Spleen (tissue), 11 donors: ENCODE results near the gene SYTL4. TPM values are rescaled to one million over a fixed set of nuclear protein-coding genes. Genes with fewer than 3 reads are reported as not detected.

Experiments used
- DNase-seq: peaks from one replicate; pipeline ENCODE4 v3.0.0-alpha.2; 2020
- H3K27ac ChIP-seq, 8 donors: fragments of 200-600 bp; sonication (generic) in 7 of 8; 1 replicate in 4 of 8; 2 replicates in 4 of 8; pipeline versions ENCODE4 v1.5.0 to v1.8.0; 2016 to 2021; ENCODE audit warnings: inconsistent platforms in 4 of 8, mild to moderate bottlenecking in 4 of 8, moderate library complexity in 1 of 8
- H3K27me3 ChIP-seq, 7 donors: fragments of 200-600 bp; sonication (generic) in 6 of 7; replicated peaks in 1 of 7; 1 replicate in 4 of 7; 2 replicates in 3 of 7; pipeline versions ENCODE4 v1.5.0 to v1.8.0; 2016 to 2021; ENCODE audit warnings: inconsistent platforms in 3 of 7, mild to moderate bottlenecking in 1 of 7
- H3K36me3 ChIP-seq, 6 donors: fragments of 200-600 bp; sonication (generic) in 5 of 6; 1 replicate in 4 of 6; 2 replicates in 2 of 6; pipeline versions ENCODE4 v1.5.0 to v1.8.0; 2016 to 2021; ENCODE audit warnings: inconsistent platforms in 2 of 6
- H3K4me1 ChIP-seq, 6 donors: fragments of 200-600 bp; sonication (generic) in 5 of 6; 1 replicate in 3 of 6; 2 replicates in 3 of 6; pipeline versions ENCODE4 v1.5.0 to v1.8.0; 2016 to 2021; ENCODE audit warnings: inconsistent platforms in 3 of 6
- H3K4me3 ChIP-seq, 8 donors: fragments of 200-600 bp; sonication (generic) in 7 of 8; 1 replicate in 4 of 8; 2 replicates in 4 of 8; pipeline versions ENCODE4 v1.5.0 to v1.8.0; 2016 to 2021; ENCODE audit warnings: inconsistent platforms in 4 of 8, mild to moderate bottlenecking in 4 of 8, moderate library complexity in 2 of 8
- H3K9me3 ChIP-seq, 8 donors: fragments of 200-600 bp; sonication (generic) in 7 of 8; 1 replicate in 4 of 8; 2 replicates in 4 of 8; pipeline versions ENCODE4 v1.5.0 to v1.8.0; 2016 to 2021; ENCODE audit warnings: inconsistent platforms in 4 of 8
- CTCF ChIP-seq, 11 experiments: fragments of 200-600 bp in 7 of 11; fragments of 450-650 bp in 4 of 11; sonication (generic) in 4 of 11; IDR thresholded peaks in 8 of 11; conservative IDR thresholded peaks in 3 of 11; 1 replicate in 7 of 11; 2 replicates in 4 of 11; pipeline versions ENCODE4 v1.4.0 to v1.8.0; 2016 to 2021; ENCODE audit warnings: antibody characterized with exemption in 11 of 11, inconsistent platforms in 4 of 11, mild to moderate bottlenecking in 1 of 11
- POLR2A ChIP-seq, 3 donors: fragments of 450-650 bp; IDR thresholded peaks; one replicate each; pipeline ENCODE4 v1.5.1; 2017; ENCODE audit warnings: antibody characterized with exemption in 3 of 3, mild to moderate bottlenecking in 1 of 3
- POLR2AphosphoS5 ChIP-seq, 3 donors: sonication (generic); formaldehyde crosslinking; IDR thresholded peaks; one replicate each; pipeline ENCODE4 v1.5.1; 2017; ENCODE audit warnings: antibody characterized with exemption in 3 of 3
- WGBS, 5 donors: extraction: QIAGEN DNeasy Blood & Tissue Kit in 3 of 5; methylation state at CpG; one replicate each; pipeline versions ENCODE4 v1.1.5 to v1.1.7; 2013 to 2018; 5-methylcytosine and 5-hydroxymethylcytosine counted together
- intact Hi-C: fragments of 100-400 bp; cut with DNase I; formaldehyde crosslinking; loops from one replicate; pipeline ENCODE4 v1.15.0; 2023; ENCODE audit warnings: low total_unique reads
- polyA plus RNA-seq, 3 donors: library from polyadenylated mRNA; stranded (reverse); fragments of 200-250 nt; gene quantifications; one replicate each; pipeline ENCODE4 v1.2.1, GENCODE V29; 2013
- total RNA-seq, 7 donors: library from RNA; depleted of rRNA in 3 of 7; stranded (reverse); fragments of >200 nt in 3 of 7; fragmentation: NEBNext Ultra II Directional in 4 of 7; extraction: Animal tissue kit (Norgen Biotek cat#: 25700) in 4 of 7; gene quantifications; one replicate each; pipeline versions ENCODE4 v1.1.0 to v1.2.1, GENCODE V29; 2016 to 2021
- donor health status: healthy with polysubstance abuse.
- donor health status: DM: no; HTN: no; CAD: no; lungs with moderate emphysema.
- donor health status: DM: no; HTN: no; CAD: no.
- donor health status: Bipolar disorder and iron deficiency.
- donor health status: healthy.
- donor health status: DM: no; HTN: no; CAD: no.
- donor health status: DM: yes; HTN: yes; CAD: no.

SYTL4 gene
- total and polyA plus RNA-seq, 10 donors: 1.2 to 16.8 (median 6.7) TPM

- H3K27ac ChIP-seq: no peak overlapping the region
- H3K27me3 ChIP-seq: peaks cover 0 to 13% (median 0%) of the 10 kb centered on the region in 7 donors
- no peaks in the 10 kb centered on the region for H3K4me1 ChIP-seq
- DNase-seq: no peak
- TF ChIP-seq POLR2A (IDR thresholded peaks at IDR 0.05): no peak
- TF ChIP-seq CTCF (IDR thresholded peaks at IDR 0.05 in 8 of 11, conservative IDR thresholded peaks at IDR 0.05 in 3 of 11): no peak
- no peak for TF ChIP-seq POLR2AphosphoS5 (IDR thresholded peaks at IDR 0.05)
- peaks cover 0 to 7% (median 0%) of the 10 kb centered on the region in 6 donors for H3K36me3 ChIP-seq
- no peaks in the 10 kb centered on the region for H3K9me3 ChIP-seq
- intact Hi-C loops: no loop called here
- 78 to 100% (median 81%) methylated on average over 1 of the region's 1 CpG for WGBS, 5 donors
- no peak overlapping the region for H3K4me3 ChIP-seq
These were observed 31.1 kb downstream of the SYTL4 start for GRCh38 chrX:100700809-100701208.

- intact Hi-C loops: no loop called here
- H3K4me3 ChIP-seq: no peak overlapping the region
- DNase-seq: no peak
- TF ChIP-seq POLR2AphosphoS5 (IDR thresholded peaks at IDR 0.05): no peak
- no peak for TF ChIP-seq POLR2A (IDR thresholded peaks at IDR 0.05)
- TF ChIP-seq CTCF (IDR thresholded peaks at IDR 0.05 in 8 of 11, conservative IDR thresholded peaks at IDR 0.05 in 3 of 11): no peak
- no peaks in the 10 kb centered on the region for H3K9me3 ChIP-seq
- peaks cover 0 to 13% (median 0%) of the 10 kb centered on the region in 7 donors for H3K27me3 ChIP-seq
- no peaks in the 10 kb centered on the region for H3K4me1 ChIP-seq
- H3K36me3 ChIP-seq: peaks cover 0 to 7% (median 0%) of the 10 kb centered on the region in 6 donors
- no peak overlapping the region for H3K27ac ChIP-seq
These were observed 33.4 kb downstream of the SYTL4 start for GRCh38 chrX:100698551-100698950.

GRCh38 chrX:100696699-100697351 lies 35.1 kb downstream of the SYTL4 start:
- Histone ChIP-seq H3K27ac (no peak overlapping the region), H3K4me3 (no peak overlapping the region), H3K4me1 (no peaks in the 10 kb centered on the region), H3K27me3 (peaks cover 0 to 20% (median 0%) of the 10 kb centered on the region in 7 donors), H3K36me3 (peaks cover 0 to 7% (median 0%) of the 10 kb centered on the region in 6 donors), H3K9me3 (no peaks in the 10 kb centered on the region)
- intact Hi-C loops: no loop called here
- no peak for TF ChIP-seq POLR2A (IDR thresholded peaks at IDR 0.05)
- no peak for TF ChIP-seq POLR2AphosphoS5 (IDR thresholded peaks at IDR 0.05)
- TF ChIP-seq CTCF (IDR thresholded peaks at IDR 0.05 in 8 of 11, conservative IDR thresholded peaks at IDR 0.05 in 3 of 11): no peak
- WGBS, 5 donors: 49 to 61% (median 52%) methylated on average over 3 of the region's 3 CpGs
- DNase-seq: no peak

- Histone ChIP-seq H3K4me1 (no peaks in the 10 kb centered on the region), H3K4me3 (no peak overlapping the region), H3K9me3 (no peaks in the 10 kb centered on the region), H3K27me3 (peaks cover 0 to 17% (median 0%) of the 10 kb centered on the region in 7 donors), H3K27ac (no peak overlapping the region), H3K36me3 (peaks cover 0 to 2% (median 0%) of the 10 kb centered on the region in 6 donors)
- intact Hi-C loops: no loop called here
- DNase-seq: no peak
- WGBS, 5 donors: 68 to 95% (median 84%) methylated on average over 4 of the region's 4 CpGs
- no peak for TF ChIP-seq POLR2A (IDR thresholded peaks at IDR 0.05)
- no peak for TF ChIP-seq POLR2AphosphoS5 (IDR thresholded peaks at IDR 0.05)
- no peak for TF ChIP-seq CTCF (IDR thresholded peaks at IDR 0.05 in 8 of 11, conservative IDR thresholded peaks at IDR 0.05 in 3 of 11)
These were observed 35.9 kb downstream of the SYTL4 start for GRCh38 chrX:100695991-100696390.
